ENCODE data around the gene SEC14L5.

The SEC14L5 gene

GRCh38 chr16:4981473-4981872 lies 23.3 kb downstream of the SEC14L5 start:
- H3K36me3 Mint-ChIP-seq = no peaks in the 10 kb centered on the region
- no peak overlapping the region for H3K4me3 Mint-ChIP-seq
- H3K9me3 Mint-ChIP-seq = peaks cover 8% of the 10 kb centered on the region
- peaks cover 29% of the 10 kb centered on the region for H3K27me3 Mint-ChIP-seq
- ATAC-seq = no peak
- H3K27ac Mint-ChIP-seq = no peak overlapping the region
- H3K4me1 Mint-ChIP-seq = no peaks in the 10 kb centered on the region

- peak; percentile 24 for ATAC-seq
- Mint-ChIP-seq H3K27ac (no peak overlapping the region), H3K4me1 (no peaks in the 10 kb centered on the region), H3K36me3 (no peaks in the 10 kb centered on the region), H3K4me3 (no peak overlapping the region), H3K27me3 (peaks cover 37% of the 10 kb centered on the region), H3K9me3 (peaks cover 8% of the 10 kb centered on the region)
Observed at GRCh38 chr16:4982056-4982867, 24.1 kb downstream of the SEC14L5 start.

GRCh38 chr16:4984174-4984990 lies 26.3 kb downstream of the SEC14L5 start:
- no peak for ATAC-seq
- H3K4me1 Mint-ChIP-seq = no peaks in the 10 kb centered on the region
- H3K4me3 Mint-ChIP-seq = no peak overlapping the region
- H3K9me3 Mint-ChIP-seq = peaks cover 8% of the 10 kb centered on the region
- peaks cover 54% of the 10 kb centered on the region for H3K27me3 Mint-ChIP-seq
- H3K36me3 Mint-ChIP-seq = no peaks in the 10 kb centered on the region
- no peak overlapping the region for H3K27ac Mint-ChIP-seq

GRCh38 chr16:4987250-4987579 lies 29.1 kb downstream of the SEC14L5 start:
- H3K36me3 Mint-ChIP-seq = no peaks in the 10 kb centered on the region
- ATAC-seq = no peak
- H3K27ac Mint-ChIP-seq = no peak overlapping the region
- H3K9me3 Mint-ChIP-seq = peaks cover 8% of the 10 kb centered on the region
- no peak overlapping the region for H3K4me3 Mint-ChIP-seq
- no peaks in the 10 kb centered on the region for H3K4me1 Mint-ChIP-seq
- H3K27me3 Mint-ChIP-seq = peaks cover 53% of the 10 kb centered on the region

GRCh38 chr16:4987580-4988374 lies 29.6 kb downstream of the SEC14L5 start:
- H3K4me1 Mint-ChIP-seq = no peaks in the 10 kb centered on the region
- H3K4me3 Mint-ChIP-seq = no peak overlapping the region
- ATAC-seq = peak; percentile 45
- no peaks in the 10 kb centered on the region for H3K36me3 Mint-ChIP-seq
- peaks cover 57% of the 10 kb centered on the region for H3K27me3 Mint-ChIP-seq
- H3K27ac Mint-ChIP-seq = no peak overlapping the region
- H3K9me3 Mint-ChIP-seq = peaks cover 8% of the 10 kb centered on the region

DNA sequence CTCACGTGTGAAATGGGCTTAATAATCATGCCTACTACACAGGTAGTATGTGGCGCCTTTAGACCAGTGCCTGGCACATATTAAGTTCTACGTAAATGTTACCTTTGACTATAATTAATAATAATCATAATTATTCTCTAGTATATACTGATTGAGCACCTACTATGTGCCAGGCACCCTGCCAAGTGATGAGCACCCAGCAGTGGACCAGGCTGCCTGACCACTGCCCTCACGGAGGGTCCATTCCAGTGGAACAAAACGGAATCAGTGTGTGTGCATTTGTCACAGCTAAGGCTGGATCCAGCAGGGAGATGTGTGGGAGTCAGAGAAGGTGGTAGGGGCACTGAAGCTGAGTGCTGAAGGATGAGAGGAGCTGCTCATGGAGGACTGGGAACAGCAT lies 30.5 kb downstream of the SEC14L5 start:
- Mint-ChIP-seq H3K27me3 (peaks cover 57% of the 10 kb centered on the region), H3K4me3 (no peak overlapping the region)

DNA sequence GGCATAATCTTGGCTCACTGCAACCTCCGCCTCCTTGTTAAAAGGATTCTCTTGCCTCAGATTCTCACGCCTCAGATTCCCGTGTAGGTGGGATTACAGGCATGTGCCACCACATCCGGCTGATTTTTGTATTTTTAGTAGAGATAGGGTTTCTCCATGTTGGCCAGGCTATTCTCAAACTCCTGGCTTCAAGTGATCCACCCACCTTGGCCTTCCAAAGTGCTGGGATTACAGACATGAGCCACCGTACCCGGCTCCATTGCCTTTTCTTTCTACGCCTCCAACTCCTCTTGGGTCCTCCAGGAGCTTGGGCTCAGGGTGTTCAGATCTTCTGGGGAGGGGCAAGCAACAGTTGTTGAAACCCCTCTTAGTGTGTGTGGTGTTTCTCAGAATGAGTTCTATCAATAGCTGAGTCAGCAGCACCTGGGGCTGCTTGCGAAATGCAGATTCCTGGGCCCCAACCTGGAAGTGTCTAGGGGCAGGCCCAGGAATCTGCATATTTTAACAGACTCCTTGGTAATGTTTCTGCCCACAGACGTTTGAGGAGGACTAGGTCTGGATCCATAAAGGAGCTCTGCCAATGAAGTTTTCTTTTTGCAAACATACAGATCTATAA lies 31.4 kb downstream of the SEC14L5 start:
- no peaks in the 10 kb centered on the region for H3K4me1 Mint-ChIP-seq
- H3K4me3 Mint-ChIP-seq = no peak overlapping the region
- ATAC-seq = no peak
- H3K36me3 Mint-ChIP-seq = no peaks in the 10 kb centered on the region
- no peak overlapping the region for H3K27ac Mint-ChIP-seq
- H3K27me3 Mint-ChIP-seq = peaks cover 63% of the 10 kb centered on the region
- H3K9me3 Mint-ChIP-seq = peaks cover 3% of the 10 kb centered on the region

More for the DNA sequence above, 30.5 kb downstream of the SEC14L5 start:
- no peaks in the 10 kb centered on the region for H3K4me1 Mint-ChIP-seq
- H3K9me3 Mint-ChIP-seq = peaks cover 8% of the 10 kb centered on the region
- no peak overlapping the region for H3K27ac Mint-ChIP-seq
- no peak for ATAC-seq
- H3K36me3 Mint-ChIP-seq = no peaks in the 10 kb centered on the region

GRCh38 chr16:4990415-4990814 lies 32.3 kb downstream of the SEC14L5 start:
- H3K9me3 Mint-ChIP-seq = peaks cover 3% of the 10 kb centered on the region
- H3K27ac Mint-ChIP-seq = no peak overlapping the region
- no peaks in the 10 kb centered on the region for H3K4me1 Mint-ChIP-seq
- peaks cover 72% of the 10 kb centered on the region for H3K27me3 Mint-ChIP-seq
- ATAC-seq = no peak
- H3K36me3 Mint-ChIP-seq = no peaks in the 10 kb centered on the region
- no peak overlapping the region for H3K4me3 Mint-ChIP-seq

GRCh38 chr16:4991754-4992153 lies 33.6 kb downstream of the SEC14L5 start:
- no peak for ATAC-seq
- peaks cover 77% of the 10 kb centered on the region for H3K27me3 Mint-ChIP-seq

GRCh38 chr16:4994719-4995434 lies 36.7 kb downstream of the SEC14L5 start:
- H3K36me3 Mint-ChIP-seq = no peaks in the 10 kb centered on the region
- no peak for ATAC-seq
- H3K27ac Mint-ChIP-seq = no peak overlapping the region
- peaks cover 70% of the 10 kb centered on the region for H3K27me3 Mint-ChIP-seq
- H3K4me3 Mint-ChIP-seq = no peak overlapping the region
- H3K4me1 Mint-ChIP-seq = no peaks in the 10 kb centered on the region
- H3K9me3 Mint-ChIP-seq = no peaks in the 10 kb centered on the region

More at GRCh38 chr16:4991754-4992153, 33.6 kb downstream of the SEC14L5 start:
- H3K27ac Mint-ChIP-seq = no peak overlapping the region
- H3K4me1 Mint-ChIP-seq = no peaks in the 10 kb centered on the region
- no peak overlapping the region for H3K4me3 Mint-ChIP-seq
- no peaks in the 10 kb centered on the region for H3K9me3 Mint-ChIP-seq
- no peaks in the 10 kb centered on the region for H3K36me3 Mint-ChIP-seq

DNA sequence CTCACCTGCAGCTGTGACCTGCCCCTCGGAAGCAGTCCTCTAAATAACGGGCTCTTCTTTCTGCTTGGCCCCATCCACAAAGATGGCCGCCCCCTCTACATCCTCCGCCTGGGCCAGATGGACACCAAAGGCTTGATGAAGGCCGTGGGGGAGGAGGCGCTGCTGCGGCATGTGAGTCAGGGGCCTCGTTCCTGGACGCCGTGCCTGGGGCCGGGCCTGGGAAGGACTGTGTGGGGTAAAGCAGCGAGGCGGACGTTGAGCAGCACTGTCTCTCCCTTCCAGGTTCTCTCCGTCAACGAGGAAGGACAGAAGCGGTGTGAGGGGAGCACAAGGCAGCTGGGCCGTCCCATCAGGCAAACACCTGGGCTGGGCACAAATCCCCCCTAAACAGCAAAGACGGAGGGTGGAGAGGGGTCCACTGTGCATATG lies 42.5 kb downstream of the SEC14L5 start:
- ATAC-seq = no peak

DNA sequence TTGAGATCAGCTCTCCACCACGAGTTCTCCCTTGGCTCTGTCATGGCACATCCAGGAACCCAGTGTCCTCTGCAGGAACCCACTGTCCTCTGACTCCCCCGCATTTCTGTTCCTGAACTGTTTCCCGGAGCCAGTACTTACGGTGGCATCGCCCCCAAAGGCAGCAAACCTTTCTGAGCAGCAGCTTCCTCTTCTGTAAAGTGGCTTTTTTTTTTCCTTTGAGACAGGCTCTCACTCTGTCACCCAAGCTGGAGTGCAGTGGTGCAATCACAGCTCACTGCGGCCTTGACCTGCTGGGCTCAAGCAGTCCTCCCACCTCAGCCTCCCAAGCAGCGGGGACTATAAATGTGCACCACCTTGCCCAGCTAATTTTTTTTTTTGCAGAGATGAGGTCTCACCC lies 43.4 kb downstream of the SEC14L5 start:
- no peaks in the 10 kb centered on the region for H3K36me3 Mint-ChIP-seq
- H3K4me3 Mint-ChIP-seq = no peak overlapping the region
- peaks cover 63% of the 10 kb centered on the region for H3K27me3 Mint-ChIP-seq
- H3K27ac Mint-ChIP-seq = no peak overlapping the region
- peaks cover 6% of the 10 kb centered on the region for H3K4me1 Mint-ChIP-seq
- ATAC-seq = no peak
- H3K9me3 Mint-ChIP-seq = no peaks in the 10 kb centered on the region

More for the DNA sequence above, 42.5 kb downstream of the SEC14L5 start:
- H3K36me3 Mint-ChIP-seq = no peaks in the 10 kb centered on the region
- no peak overlapping the region for H3K27ac Mint-ChIP-seq
- peaks cover 6% of the 10 kb centered on the region for H3K4me1 Mint-ChIP-seq
- peaks cover 73% of the 10 kb centered on the region for H3K27me3 Mint-ChIP-seq
- no peak overlapping the region for H3K4me3 Mint-ChIP-seq
- H3K9me3 Mint-ChIP-seq = no peaks in the 10 kb centered on the region

DNA sequence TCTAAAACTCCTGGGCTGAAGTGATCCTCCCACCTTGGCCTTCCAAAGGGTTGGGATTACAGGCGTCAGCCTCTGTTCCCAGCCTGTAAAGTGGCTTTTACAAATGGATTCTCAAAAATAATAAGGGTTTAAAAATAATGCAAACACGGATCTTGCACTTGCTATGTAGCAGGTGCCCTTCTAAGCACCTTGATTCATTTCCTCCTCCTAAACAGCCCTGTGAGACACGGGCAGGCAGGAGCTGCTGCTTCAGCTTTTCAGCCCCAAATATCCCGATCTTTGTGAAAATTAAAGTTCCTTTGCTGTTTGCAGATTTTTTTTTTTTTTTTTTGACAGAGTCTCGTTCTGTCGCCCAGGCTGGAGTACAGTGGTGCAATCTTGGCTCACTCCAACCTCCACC lies 43.9 kb downstream of the SEC14L5 start:
- no peak overlapping the region for H3K27ac Mint-ChIP-seq
- H3K4me3 Mint-ChIP-seq = no peak overlapping the region
- no peaks in the 10 kb centered on the region for H3K9me3 Mint-ChIP-seq
- peaks cover 59% of the 10 kb centered on the region for H3K27me3 Mint-ChIP-seq
- H3K4me1 Mint-ChIP-seq = peaks cover 6% of the 10 kb centered on the region
- ATAC-seq = no peak
- H3K36me3 Mint-ChIP-seq = no peaks in the 10 kb centered on the region

- peaks cover 55% of the 10 kb centered on the region for H3K27me3 Mint-ChIP-seq
- peaks cover 6% of the 10 kb centered on the region for H3K4me1 Mint-ChIP-seq
- no peak overlapping the region for H3K27ac Mint-ChIP-seq
- ATAC-seq = no peak
- no peak overlapping the region for H3K4me3 Mint-ChIP-seq
- H3K36me3 Mint-ChIP-seq = no peaks in the 10 kb centered on the region
- H3K9me3 Mint-ChIP-seq = no peaks in the 10 kb centered on the region
Observed at GRCh38 chr16:5002699-5003143, 44.6 kb downstream of the SEC14L5 start.

All from stimulated activated memory B cell treated with anti-CD40 and anti-IgM and Interleukin-4, amounts not matched to agents 10 μg/mL and 1 μg/mL and 100 μg/mL, for 72 hours (primary cell).